ENCODE measurements around the gene MYPOP. TPM values are rescaled to one million over a fixed set of nuclear protein-coding genes. Genes with fewer than 3 reads are reported as not detected.
A peak's percentile ranks its signal among the peaks of the same experiment; 100 is the strongest.

Gene MYPOP
- total and polyA plus RNA-seq, 2 of the 13 experiments (the other 11 are each of a cell fraction or from before 2014, with no cell fraction given): 2.3 to 2.7 TPM

DNA sequence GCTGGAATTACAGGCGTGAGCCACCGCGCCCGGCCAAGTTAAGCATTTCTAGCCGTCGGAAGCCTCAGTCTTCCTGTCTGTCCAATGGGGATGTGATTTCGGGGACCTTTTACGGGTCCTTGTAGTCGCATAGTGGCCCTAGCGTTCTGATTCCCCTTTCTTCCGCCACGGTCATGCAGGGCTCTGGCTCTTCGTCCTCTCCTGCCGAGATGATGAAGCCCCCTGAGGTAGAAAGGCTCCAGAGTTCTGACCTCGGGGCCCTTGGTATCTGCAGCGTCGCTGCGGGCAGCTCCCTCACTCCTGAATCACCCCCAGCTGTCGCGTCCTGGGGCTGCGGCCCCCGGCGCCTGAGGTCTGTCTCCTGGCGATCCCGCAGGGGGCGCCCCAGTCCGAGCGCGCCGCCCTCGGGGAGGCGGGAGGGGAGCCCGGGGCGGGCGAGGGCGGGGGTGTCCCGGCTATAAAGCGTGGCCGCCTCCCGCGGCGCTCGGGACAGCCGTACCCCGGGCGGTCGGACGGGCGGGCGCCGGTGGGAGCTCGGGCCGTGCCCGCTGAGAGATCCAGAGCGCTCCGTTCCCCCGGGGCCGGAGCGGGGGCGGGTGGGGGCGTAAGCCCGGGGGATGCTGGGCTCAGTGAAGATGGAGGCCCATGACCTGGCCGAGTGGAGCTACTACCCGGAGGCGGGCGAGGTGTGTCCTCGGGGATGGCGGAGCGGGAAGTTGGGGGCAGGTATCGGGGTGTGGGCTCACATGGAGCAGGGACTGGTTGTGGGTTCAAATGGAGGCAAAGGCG, 38.4 kb downstream of the MYPOP start, which contains the start of gene FOXA3 (continued):
- no peak for TF ChIP-seq CHCHD3 (CRISPR knock-in tag; IDR thresholded peaks at IDR 0.05)
- peak; percentile 44; the same call in 1 of the 2 replicates for TF ChIP-seq HDAC1 (CRISPR knock-in tag; IDR thresholded peaks at IDR 0.05)
- TF ChIP-seq PLRG1 (conservative IDR thresholded peaks at IDR 0.05): no peak
- peak in 1 of 2 experiments; percentile 43; a peak in 1 of 4 replicates for TF ChIP-seq EP300 (IDR thresholded peaks at IDR 0.05; ENCODE audit: low read depth in 2 of 2, low read length in 2 of 2)
- TF ChIP-seq EP300 (CRISPR knock-in tag; IDR thresholded peaks at IDR 0.05; ENCODE audit: borderline replicate concordance): no peak
- 0 out of 2 replicates have a peak, but pooled peaks have one; percentile 49 for TF ChIP-seq ZBTB38 (CRISPR knock-in tag; IDR thresholded peaks at IDR 0.05)
- TF ChIP-seq AGO1 (IDR thresholded peaks at IDR 0.05; ENCODE audit: low read depth, low read length, poor library complexity, severe bottlenecking): peak; percentile 24
- no peak for TF ChIP-seq RBM22 (optimal IDR thresholded peaks at IDR 0.05; ENCODE audit: low read length)
- no peak for TF ChIP-seq ZNF570 (CRISPR knock-in tag; IDR thresholded peaks at IDR 0.05; ENCODE audit: borderline replicate concordance)
- TF ChIP-seq SP4 (CRISPR knock-in tag; IDR thresholded peaks at IDR 0.05): peak; percentile 40; the same call in 1 of the 2 replicates
- peak; percentile 28; the same call in 1 of the 2 replicates for TF ChIP-seq ZNF574 (CRISPR knock-in tag; IDR thresholded peaks at IDR 0.05)
- no peak for TF ChIP-seq KDM4B (CRISPR knock-in tag; IDR thresholded peaks at IDR 0.05)
- no peak for TF ChIP-seq ZNF292 (CRISPR knock-in tag; IDR thresholded peaks at IDR 0.05; ENCODE audit: borderline replicate concordance, low read depth)
- TF ChIP-seq, protein P1, sequence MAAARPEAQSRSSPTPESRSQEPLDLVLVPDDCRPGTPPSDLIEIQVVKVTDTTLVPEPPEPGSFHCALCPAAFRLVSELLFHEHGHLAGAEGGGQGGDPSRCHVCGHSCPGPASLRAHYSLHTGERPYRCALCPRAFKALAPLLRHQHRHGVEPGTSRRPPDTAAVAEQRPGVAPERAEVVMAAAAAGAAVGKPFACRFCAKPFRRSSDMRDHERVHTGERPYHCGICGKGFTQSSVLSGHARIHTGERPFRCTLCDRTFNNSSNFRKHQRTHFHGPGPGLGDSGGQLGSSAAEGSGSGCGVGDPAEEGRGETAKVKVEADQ (CRISPR knock-in tag; IDR thresholded peaks at IDR 0.05; ENCODE audit: borderline replicate concordance): no peak
- no peak for TF ChIP-seq CBX5 (CRISPR knock-in tag; IDR thresholded peaks at IDR 0.05; ENCODE audit: borderline replicate concordance)
- TF ChIP-seq ZNF790 (CRISPR knock-in tag; IDR thresholded peaks at IDR 0.05; ENCODE audit: borderline replicate concordance): no peak
- no peak for TF ChIP-seq TCF12 (IDR thresholded peaks at IDR 0.05)
- 0 out of 2 replicates have a peak, but pooled peaks have one; percentile 14 for TF ChIP-seq TCF12 (CRISPR knock-in tag; IDR thresholded peaks at IDR 0.05)
- no peak; the same call in 1 of the 2 replicates for TF ChIP-seq ZNF264 (CRISPR knock-in tag; IDR thresholded peaks at IDR 0.05)
- no peak for TF ChIP-seq CENPT (CRISPR knock-in tag; IDR thresholded peaks at IDR 0.05; ENCODE audit: low read depth)
- TF ChIP-seq CCAR2 (optimal IDR thresholded peaks at IDR 0.05; ENCODE audit: low read depth, low read length): no peak
- no peak for TF ChIP-seq ZNF260 (CRISPR knock-in tag; IDR thresholded peaks at IDR 0.05; ENCODE audit: borderline replicate concordance, low read depth)
- TF ChIP-seq ZNF691 (CRISPR knock-in tag; IDR thresholded peaks at IDR 0.05; ENCODE audit: borderline replicate concordance, low read depth): no peak
- TF ChIP-seq ZBTB2 (CRISPR knock-in tag; IDR thresholded peaks at IDR 0.05; ENCODE audit: low read depth): 0 out of 2 replicates have a peak, but pooled peaks have one; percentile 34
